Measurements from ENCODE around the gene FGD6.

DNA sequence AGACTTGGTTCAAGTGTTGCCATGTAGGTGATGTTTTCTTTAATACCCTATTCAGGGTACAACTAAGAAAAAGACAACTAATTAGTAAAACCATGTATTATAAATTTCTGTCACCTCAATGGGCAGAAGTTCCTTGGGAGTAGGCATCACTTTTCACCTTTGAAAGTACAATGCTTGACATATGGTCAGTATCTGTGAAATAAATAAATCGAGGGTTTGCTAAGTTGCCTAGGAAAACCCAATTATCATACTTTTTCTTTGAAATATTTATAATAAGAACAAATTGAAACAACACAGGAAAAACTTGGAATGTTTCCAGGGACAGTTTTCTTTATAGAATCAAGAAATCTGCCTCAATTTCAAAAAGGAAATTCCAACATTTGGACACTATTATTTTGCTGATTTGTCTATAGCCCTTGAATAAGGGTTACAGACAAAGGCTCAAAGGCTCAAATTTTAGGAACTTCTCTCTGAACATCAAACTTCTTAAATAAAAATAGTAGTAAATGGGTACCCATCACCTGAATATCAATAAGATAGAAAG is 13.7 kb downstream of the FGD6 start:
- TF ChIP-seq POLR2AphosphoS5 (IDR thresholded peaks at IDR 0.05; ENCODE audit: low read depth, low read length) (no peak), TAF1 (IDR thresholded peaks at IDR 0.05; ENCODE audit: borderline replicate concordance, low read depth, low read length) (no peak)
